NCI-H2171 treated with DMSO at 0.1 percent for 48 hours (cell line): Measurements from ENCODE around the gene NEMP2.

Experiments used
- DNase-seq: peaks from one replicate; lab custom pipeline; 2025; lab: John Stamatoyannopoulos, UW

Gene NEMP2

GRCh38 chr2:190534310-190535120 lies at the start of gene NEMP2:
NEMP2 (minus strand) TSS chr2:190534722; CDS start chr2:190534655, 67 bp downstream.
- DNase-seq: peak; percentile 80

DNA sequence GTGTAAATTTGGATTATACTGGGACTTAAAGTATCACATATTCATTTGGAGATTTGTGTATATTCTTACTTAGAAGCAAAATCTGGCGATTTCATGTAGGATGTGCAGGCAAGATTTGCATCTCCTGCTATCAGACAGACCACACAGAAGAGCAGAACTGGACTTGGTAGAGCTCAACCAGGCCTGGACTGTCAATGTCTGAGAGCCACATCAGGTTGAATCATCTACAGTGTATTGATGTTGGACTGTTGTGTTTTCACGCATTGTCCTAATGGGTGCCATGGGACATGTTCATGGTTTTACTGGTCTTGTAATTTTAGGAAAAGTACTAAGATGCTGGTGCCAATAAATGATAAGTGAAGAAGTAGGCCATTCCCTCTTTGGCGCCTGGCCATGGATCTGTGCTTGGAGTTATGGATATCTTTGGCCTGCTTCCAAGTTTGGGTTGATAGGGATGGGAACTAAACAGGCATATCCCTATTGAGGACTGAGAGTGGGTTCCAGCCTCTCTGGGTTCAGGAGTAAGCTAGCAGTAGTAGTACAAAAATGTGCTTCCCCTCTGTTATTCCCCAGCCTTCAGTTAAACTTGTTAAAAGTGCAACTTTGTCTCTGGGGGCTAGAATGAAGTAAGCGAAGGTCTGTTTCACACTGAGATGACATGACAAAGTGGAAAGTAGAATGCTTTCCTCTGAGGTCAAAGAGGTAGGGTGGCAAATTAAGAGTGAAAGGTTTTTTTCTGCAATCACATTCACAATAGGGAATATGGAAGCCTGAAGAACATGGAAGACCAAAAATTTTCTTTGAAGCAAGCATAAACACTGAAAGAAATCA lies 49.2 kb upstream of the NEMP2 start:
- peak; percentile 57 for DNase-seq

GRCh38 chr2:190582736-190583506 lies 48.4 kb upstream of the NEMP2 start:
- peak; percentile 14 for DNase-seq

DNA sequence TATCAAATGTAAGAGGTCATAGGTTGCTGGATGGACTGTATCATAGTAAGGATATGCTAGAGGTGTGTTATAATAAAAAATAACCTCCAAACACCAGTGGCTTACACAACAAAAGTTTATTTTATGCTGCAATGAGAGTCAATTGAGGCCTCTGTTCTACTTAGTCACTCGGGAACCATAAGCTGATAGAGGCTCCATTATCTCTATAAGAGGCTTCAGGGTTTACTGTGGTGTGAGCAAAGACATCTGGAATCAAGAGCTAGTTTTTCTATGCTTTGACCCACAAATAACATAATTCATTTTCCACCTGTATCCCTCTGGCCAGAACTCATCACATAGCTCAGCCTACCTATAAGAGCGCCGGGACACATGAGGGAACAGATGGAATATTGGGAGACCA lies 47.5 kb upstream of the NEMP2 start:
- DNase-seq: no peak

DNA sequence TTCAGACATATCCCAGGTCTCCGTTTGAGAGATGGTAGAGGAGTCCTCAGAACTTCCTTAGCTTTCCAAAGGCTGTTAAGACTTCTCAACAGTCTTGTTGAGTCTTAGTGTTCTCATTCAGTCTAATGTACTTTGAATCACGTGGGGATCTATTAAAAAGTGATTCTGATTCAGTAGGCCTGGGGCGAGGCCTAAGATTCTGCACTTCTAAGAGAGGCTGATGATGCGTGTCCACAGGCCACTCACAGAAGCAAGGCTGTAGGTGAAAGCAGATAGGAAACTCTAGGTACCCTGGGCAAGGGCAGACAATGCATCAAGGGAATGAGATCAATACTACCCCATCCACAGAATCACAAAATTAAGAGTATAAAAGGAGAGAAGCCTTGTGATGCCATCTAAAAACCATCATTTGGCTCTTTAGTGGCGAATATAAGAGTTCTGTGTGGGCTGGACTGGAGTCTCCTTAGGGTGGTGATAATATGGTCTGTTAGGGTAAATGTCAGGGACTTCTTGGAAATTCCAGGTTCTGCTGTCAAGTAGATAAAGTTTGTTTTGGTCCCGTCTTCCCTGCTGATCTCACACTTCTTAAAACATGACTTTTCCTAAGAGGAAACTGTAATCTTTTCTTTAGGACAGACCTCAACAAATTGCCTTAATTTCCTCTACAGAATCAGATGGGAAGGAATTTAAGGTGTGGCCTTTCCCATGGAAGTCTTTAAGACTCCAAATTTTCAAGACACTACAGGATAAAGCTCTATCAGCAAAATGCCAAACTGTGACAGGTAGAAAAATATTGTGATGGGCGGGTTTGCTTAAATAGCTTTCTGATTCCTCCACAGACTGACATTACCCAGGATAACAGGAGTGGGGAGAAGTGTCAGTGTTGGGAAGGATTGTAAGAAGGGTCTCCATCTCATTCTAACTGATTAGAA lies 45.7 kb upstream of the NEMP2 start:
- no peak for DNase-seq

- DNase-seq: no peak
These were observed 44.5 kb upstream of the NEMP2 start for GRCh38 chr2:190579058-190579410.

- DNase-seq: no peak
These were observed 43.9 kb upstream of the NEMP2 start for GRCh38 chr2:190578158-190579057.

DNA sequence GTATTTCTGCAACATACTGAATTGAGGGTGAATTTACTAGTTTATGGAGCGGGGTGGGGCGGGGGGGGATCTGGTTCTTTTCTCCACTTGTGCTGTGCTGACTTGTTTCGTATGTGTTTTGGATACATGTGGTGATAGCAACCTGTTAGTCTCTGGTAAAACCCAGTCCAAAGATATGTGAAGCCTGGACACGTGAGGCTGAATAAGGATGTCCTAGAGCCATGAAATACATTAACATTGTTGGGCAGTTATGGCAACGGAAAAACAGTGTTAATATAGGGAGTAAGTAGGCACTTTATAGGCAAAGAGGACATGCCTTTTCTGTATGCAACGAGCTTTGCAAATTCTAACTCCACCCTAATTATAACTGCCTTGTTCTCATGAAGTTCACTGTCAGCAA lies 42.1 kb upstream of the NEMP2 start:
- no peak for DNase-seq

GRCh38 chr2:190575263-190575662 lies 40.7 kb upstream of the NEMP2 start:
- DNase-seq: no peak

- no peak for DNase-seq
These were observed 39.6 kb upstream of the NEMP2 start for GRCh38 chr2:190574169-190574568.

- DNase-seq: no peak
These were observed 37.7 kb upstream of the NEMP2 start for GRCh38 chr2:190572246-190572645.

DNA sequence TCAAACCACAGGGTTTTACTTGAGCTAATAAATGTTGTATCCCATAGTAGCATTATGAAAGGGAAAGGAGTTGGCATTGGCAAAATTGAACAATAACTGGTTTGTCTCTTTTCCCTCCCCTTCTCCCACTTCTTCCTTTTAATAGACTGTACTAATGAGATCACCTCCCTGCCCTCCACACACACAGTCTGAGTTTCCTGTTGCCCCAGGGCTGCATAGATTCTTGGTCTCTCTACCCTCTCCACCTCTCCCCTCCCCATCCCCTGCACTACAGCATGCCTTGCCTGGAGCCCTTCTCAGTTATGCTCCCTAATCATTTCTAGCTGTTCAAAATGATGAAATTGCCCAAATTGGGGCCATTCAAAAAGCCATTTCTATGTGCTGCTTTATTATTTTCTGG lies 37.2 kb upstream of the NEMP2 start:
- no peak for DNase-seq

DNA sequence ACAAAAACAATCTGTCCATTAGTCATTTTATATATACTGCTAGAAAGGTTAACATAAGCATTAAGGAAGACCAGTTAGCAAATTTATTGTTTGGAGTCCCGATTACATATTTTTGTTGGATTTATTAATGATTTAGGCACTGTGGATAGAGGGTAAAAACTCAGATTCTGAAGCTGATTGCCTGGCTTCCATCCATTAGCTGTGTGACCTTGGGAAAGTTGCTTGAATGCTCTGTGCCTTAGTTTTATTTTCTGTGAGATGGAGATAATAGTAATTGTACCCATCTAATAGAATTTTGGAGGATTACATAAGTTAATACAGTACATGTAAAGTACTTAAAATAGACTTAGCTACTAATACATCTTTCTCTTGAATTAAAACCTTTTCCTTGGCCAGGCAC lies 36.3 kb upstream of the NEMP2 start:
- DNase-seq: no peak

DNA sequence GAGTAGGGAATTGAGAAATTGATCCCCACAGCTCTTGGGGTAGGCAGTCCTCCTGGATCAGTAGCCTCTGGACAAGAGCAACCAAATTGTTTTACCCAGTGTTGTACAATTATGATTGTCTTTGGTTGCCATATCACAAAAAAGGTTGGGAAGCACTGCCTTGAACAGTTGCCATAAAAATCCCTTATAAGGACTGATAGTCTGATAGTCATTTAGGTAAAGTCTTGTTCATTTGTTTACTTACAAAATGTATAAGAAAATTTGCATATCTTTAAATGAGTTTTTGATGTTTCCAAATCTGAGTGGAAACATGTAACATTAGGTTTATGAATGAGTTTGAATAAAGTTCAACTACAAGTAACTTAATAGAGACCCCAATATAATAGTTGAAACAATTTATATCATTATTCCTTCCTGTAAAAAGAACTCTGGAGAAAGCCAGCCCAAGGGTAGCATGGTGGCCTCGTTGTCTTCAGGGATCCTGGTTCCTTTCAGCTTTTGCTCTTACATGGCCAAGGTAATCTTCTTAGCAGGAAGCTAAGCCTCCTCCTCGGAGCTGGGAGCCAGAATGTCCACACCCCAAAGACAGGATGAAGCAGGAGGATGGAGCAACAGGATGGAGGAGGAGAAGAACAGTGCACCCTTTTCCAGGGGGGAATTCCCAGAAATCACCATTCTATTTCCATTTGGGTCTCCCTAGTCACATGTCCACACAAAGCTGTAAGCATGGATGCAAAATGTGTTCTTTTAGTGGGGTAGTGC lies 35.7 kb upstream of the NEMP2 start:
- DNase-seq: no peak

GRCh38 chr2:190564838-190565237 lies 30.3 kb upstream of the NEMP2 start:
- DNase-seq: no peak

DNA sequence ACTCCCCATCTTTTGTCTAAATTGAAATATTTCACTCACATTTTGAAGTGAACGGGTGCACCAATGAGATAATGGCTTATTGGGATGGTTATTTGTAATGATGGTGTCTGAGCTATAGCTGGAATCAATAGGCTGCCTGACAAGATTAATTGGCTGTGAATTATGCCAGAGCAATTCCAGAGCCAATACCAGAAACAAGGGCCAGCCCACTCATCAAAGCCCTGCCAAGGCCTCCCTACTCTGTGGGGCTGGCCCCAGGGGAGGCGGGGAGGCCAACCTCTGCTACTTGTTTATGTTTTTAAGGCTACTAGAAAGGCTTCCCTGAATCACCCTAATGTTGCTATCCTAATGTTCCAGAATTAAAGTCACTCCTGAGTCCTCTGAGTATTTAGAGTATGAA lies 29.1 kb upstream of the NEMP2 start:
- no peak for DNase-seq

DNA sequence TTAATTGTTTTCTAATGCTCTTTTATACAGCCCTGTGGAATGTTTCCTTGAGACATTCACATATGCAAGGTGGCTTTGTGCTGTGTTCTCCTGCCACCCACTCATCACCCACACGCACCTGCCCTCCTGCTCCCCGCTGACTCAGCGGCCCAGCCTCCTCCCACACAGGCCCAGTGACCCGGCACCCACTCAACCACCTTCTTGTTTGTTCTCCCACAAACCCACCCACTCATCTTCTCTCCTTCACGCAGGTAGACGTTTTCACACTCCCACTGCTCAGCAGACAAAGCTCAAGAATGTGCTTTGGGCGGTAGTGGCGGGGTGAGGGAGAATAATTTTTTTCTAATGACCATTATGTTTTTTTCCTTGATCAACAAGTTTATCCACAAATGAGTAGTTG lies 28.6 kb upstream of the NEMP2 start:
- no peak for DNase-seq

DNA sequence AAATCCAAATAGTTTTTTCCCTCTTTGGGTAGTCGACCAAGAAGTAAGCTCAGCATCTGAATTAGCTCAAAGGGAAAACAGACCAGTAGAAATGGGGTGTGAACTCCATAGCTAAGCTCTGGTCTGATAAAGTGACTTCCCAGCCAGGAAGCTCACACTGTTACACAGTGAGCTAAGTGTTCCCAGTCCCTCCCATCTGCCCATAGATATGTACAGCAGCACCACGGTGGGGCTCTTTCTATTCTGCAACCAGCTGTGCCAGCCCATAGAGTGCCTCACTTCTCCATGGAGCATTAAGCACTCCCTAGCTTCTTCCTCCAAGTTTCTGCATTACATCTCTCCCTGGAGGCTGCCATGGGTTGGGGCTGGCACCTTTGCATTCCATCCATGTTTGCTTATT lies 27.6 kb upstream of the NEMP2 start:
- no peak for DNase-seq

- no peak for DNase-seq
These were observed 26.6 kb upstream of the NEMP2 start for GRCh38 chr2:190561094-190561493.
